ENCODE measurements around the gene GRPEL2. TPM values are rescaled to one million over a fixed set of nuclear protein-coding genes. Genes with fewer than 3 reads are reported as not detected.

Gene GRPEL2
- total and polyA plus RNA-seq, 2 donors (not counting 3 experiments of a cell fraction or from before 2014, with no cell fraction given): 7.6 to 32.5 TPM

DNA sequence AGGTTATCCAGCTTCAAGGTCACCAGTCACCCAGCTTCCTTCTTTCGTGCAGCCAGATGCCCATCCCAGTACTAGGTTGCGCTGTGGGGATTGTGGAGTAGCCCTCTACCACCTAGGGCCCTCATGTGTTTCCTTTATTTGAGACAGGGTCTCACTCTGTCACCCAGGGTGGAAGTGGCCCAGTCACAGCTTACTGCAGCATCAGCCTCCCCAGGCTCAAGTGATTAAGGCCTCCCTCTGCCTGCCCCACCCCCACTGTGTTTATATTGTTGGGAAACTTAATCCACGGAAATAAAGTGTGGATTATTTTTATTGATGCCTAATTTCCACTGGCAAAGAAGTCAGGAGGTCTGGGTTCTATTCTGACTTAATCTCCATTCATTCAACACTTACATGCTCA, 29.5 kb downstream of the GRPEL2 start:
- H3K4me2 ChIP-seq (ENCODE audit: insufficient read depth, low read length): no peak overlapping the region
- no peaks in the 10 kb centered on the region for H3K9me1 ChIP-seq (replicated peaks; ENCODE audit: control insufficient read depth, extremely low read depth, insufficient read depth, low read length)
- no peaks in the 10 kb centered on the region for H3K79me2 ChIP-seq (ENCODE audit: control insufficient read depth, insufficient read depth, low read length)
- H4K20me1 ChIP-seq (replicated peaks; ENCODE audit: control insufficient read depth, extremely low read depth, insufficient read depth, low read length): no peaks in the 10 kb centered on the region
- TF ChIP-seq GATA2 (IDR thresholded peaks at IDR 0.05; ENCODE audit: insufficient read depth, insufficient read length, low read depth, low read length): no peak
- no peak for TF ChIP-seq POLR2AphosphoS5 (IDR thresholded peaks at IDR 0.05; ENCODE audit: insufficient read depth, low read depth, low read length)
- TF ChIP-seq EZH2 (IDR thresholded peaks at IDR 0.05; ENCODE audit: borderline replicate concordance, low read depth, low read length, severe bottlenecking): no peak
- no peak for TF ChIP-seq MAX (IDR thresholded peaks at IDR 0.05; ENCODE audit: insufficient read depth, insufficient read length)
- no peak for TF ChIP-seq JUN (IDR thresholded peaks at IDR 0.05; ENCODE audit: borderline replicate concordance, insufficient read depth, insufficient read length, low read depth)
- TF ChIP-seq, protein P1, sequence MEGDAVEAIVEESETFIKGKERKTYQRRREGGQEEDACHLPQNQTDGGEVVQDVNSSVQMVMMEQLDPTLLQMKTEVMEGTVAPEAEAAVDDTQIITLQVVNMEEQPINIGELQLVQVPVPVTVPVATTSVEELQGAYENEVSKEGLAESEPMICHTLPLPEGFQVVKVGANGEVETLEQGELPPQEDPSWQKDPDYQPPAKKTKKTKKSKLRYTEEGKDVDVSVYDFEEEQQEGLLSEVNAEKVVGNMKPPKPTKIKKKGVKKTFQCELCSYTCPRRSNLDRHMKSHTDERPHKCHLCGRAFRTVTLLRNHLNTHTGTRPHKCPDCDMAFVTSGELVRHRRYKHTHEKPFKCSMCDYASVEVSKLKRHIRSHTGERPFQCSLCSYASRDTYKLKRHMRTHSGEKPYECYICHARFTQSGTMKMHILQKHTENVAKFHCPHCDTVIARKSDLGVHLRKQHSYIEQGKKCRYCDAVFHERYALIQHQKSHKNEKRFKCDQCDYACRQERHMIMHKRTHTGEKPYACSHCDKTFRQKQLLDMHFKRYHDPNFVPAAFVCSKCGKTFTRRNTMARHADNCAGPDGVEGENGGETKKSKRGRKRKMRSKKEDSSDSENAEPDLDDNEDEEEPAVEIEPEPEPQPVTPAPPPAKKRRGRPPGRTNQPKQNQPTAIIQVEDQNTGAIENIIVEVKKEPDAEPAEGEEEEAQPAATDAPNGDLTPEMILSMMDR (IDR thresholded peaks at IDR 0.05; ENCODE audit: extremely low read depth in 1 of 2, insufficient read depth in 1 of 2, low read depth in 1 of 2, low read length in 2 of 2): no peak
- TF ChIP-seq FOS (IDR thresholded peaks at IDR 0.05; ENCODE audit: borderline replicate concordance, insufficient read depth, low read length): no peak
- no peak for TF ChIP-seq MYC (IDR thresholded peaks at IDR 0.05; ENCODE audit: low read depth, low read length)
- no peak for TF ChIP-seq POLR2A (IDR thresholded peaks at IDR 0.05; ENCODE audit: low read depth, low read length)
- H3K36me3 ChIP-seq (ENCODE audit: control insufficient read depth in 2 of 2, extremely low read depth in 1 of 2, insufficient read depth in 2 of 2, low read length in 2 of 2): no peaks in the 10 kb centered on the region
- H3K4me1 ChIP-seq (ENCODE audit: control insufficient read depth, extremely low read depth, insufficient read depth, low read length): no peaks in the 10 kb centered on the region
- H2AFZ ChIP-seq (ENCODE audit: low read depth, low read length): no peak overlapping the region
- no TSS peak for BruUV-seq (replicated peaks)
- intact Hi-C loops (cut with micrococcal nuclease): no loop called here
- no peak overlapping the region for H3K27ac ChIP-seq (ENCODE audit: insufficient read depth, low read depth, low read length)
- H3K9me3 ChIP-seq (replicated peaks; ENCODE audit: control insufficient read depth, insufficient read depth, low read length): no peaks in the 10 kb centered on the region
- H3K27me3 ChIP-seq (ENCODE audit: control insufficient read depth in 2 of 2, insufficient read depth in 2 of 2, low read length in 2 of 2): no peaks in the 10 kb centered on the region
- no peak overlapping the region for H3K4me3 ChIP-seq (replicated peaks in 1 of 3; ENCODE audit: insufficient read depth in 1 of 3, low read depth in 1 of 3, low read length in 3 of 3)
- no peak for FAIRE-seq
- dilution Hi-C loops (cut with MboI; ENCODE audit: extremely low pct_ligation_motif_present, low sequenced_read_pairs): no loop called here
- no peak for DNase-seq (ENCODE audit: low read depth, low spot score)
- CTCF ChIA-PET: interaction anchor here (0.6 to 3.7 kb wide), 9 partner anchors 9 to 244 kb away, joined by 3 to 49 read pairs (median 4); no protein-coding TSS in a partner anchor
- no peak overlapping the region for H3K9ac ChIP-seq (replicated peaks; ENCODE audit: extremely low read depth, insufficient read depth, low read length)
- POLR2A ChIA-PET: interaction anchor here (1.5 kb wide), 1 partner anchor 190 kb away, joined by 3 read pairs; no protein-coding TSS in a partner anchor
